Measurements from ENCODE around the gene TGFBI. TPM values are rescaled to one million over a fixed set of nuclear protein-coding genes. Genes with fewer than 3 reads are reported as not detected.
"Not testable (repeated sequence)": the region's sequence is repeated elsewhere in the genome, so short reads cannot be mapped to it uniquely, and the experiment has no call there.

The TGFBI gene
- total and polyA plus RNA-seq, 2 donors = 76.8 to 294 TPM

GRCh38 chr5:136043968-136044610, 15.3 kb downstream of the TGFBI start:
- Histone ChIP-seq H3K9me3 (ENCODE audit: control insufficient read depth in 2 of 2, insufficient read depth in 1 of 2, low read length in 1 of 2) (no peaks in the 10 kb centered on the region), H3K4me3 (ENCODE audit: low read length in 2 of 2) (no peak overlapping the region), H3K27me3 (ENCODE audit: control insufficient read depth in 2 of 2, insufficient read depth in 1 of 2, low read length in 1 of 2) (no peaks in the 10 kb centered on the region), H3K36me3 (ENCODE audit: control insufficient read depth in 2 of 2, insufficient read depth in 2 of 2, low read length in 1 of 2) (no peaks in the 10 kb centered on the region), H3K4me1 (ENCODE audit: control insufficient read depth in 2 of 2, insufficient read depth in 2 of 2, low read length in 2 of 2) (peaks cover 0 to 5% of the 10 kb centered on the region in 2 donors), H3K27ac (ENCODE audit: low read depth in 1 of 2, low read length in 1 of 2) (no peak overlapping the region)
- WGBS = 97% methylated on average over 8 of the region's 8 CpGs
- DNase-seq (ENCODE audit: low read depth in 6 of 9, low spot score in 9 of 9) = no peak

GRCh38 chr5:136045026-136045425, 16.2 kb downstream of the TGFBI start:
- 96% methylated on average over 8 of the region's 8 CpGs for WGBS
- H3K9me3 ChIP-seq (ENCODE audit: control insufficient read depth in 2 of 2, insufficient read depth in 1 of 2, low read length in 1 of 2); H3K27me3 ChIP-seq (ENCODE audit: control insufficient read depth in 2 of 2, insufficient read depth in 1 of 2, low read length in 1 of 2); H3K4me3 ChIP-seq (ENCODE audit: low read length in 2 of 2); DNase-seq (ENCODE audit: low read depth in 6 of 9, low spot score in 9 of 9); H3K4me1 ChIP-seq (ENCODE audit: control insufficient read depth in 2 of 2, insufficient read depth in 2 of 2, low read length in 2 of 2); H3K36me3 ChIP-seq (ENCODE audit: control insufficient read depth in 2 of 2, insufficient read depth in 2 of 2, low read length in 1 of 2); H3K27ac ChIP-seq (ENCODE audit: low read depth in 1 of 2, low read length in 1 of 2): not testable (repeated sequence)

GRCh38 chr5:136046246-136046645, 17.5 kb downstream of the TGFBI start:
- H3K27ac ChIP-seq (ENCODE audit: low read depth in 1 of 2, low read length in 1 of 2) = no peak overlapping the region
- H3K4me1 ChIP-seq (ENCODE audit: control insufficient read depth in 2 of 2, insufficient read depth in 2 of 2, low read length in 2 of 2) = peaks cover 0 to 5% of the 10 kb centered on the region in 2 donors
- no peaks in the 10 kb centered on the region for H3K27me3 ChIP-seq (ENCODE audit: control insufficient read depth in 2 of 2, insufficient read depth in 1 of 2, low read length in 1 of 2)
- DNase-seq (ENCODE audit: low read depth in 6 of 9, low spot score in 9 of 9) = no peak
- H3K4me3 ChIP-seq (ENCODE audit: low read length in 2 of 2) = no peak overlapping the region
- H3K9me3 ChIP-seq (ENCODE audit: control insufficient read depth in 2 of 2, insufficient read depth in 1 of 2, low read length in 1 of 2) = no peaks in the 10 kb centered on the region
- no peaks in the 10 kb centered on the region for H3K36me3 ChIP-seq (ENCODE audit: control insufficient read depth in 2 of 2, insufficient read depth in 2 of 2, low read length in 1 of 2)
- WGBS = 84% methylated on average over 12 of the region's 12 CpGs

- no peak overlapping the region for H3K27ac ChIP-seq (ENCODE audit: low read depth in 1 of 2, low read length in 1 of 2)
- H3K4me1 ChIP-seq (ENCODE audit: control insufficient read depth in 2 of 2, insufficient read depth in 2 of 2, low read length in 2 of 2) = peaks cover 0 to 2% of the 10 kb centered on the region in 2 donors
- H3K9me3 ChIP-seq (ENCODE audit: control insufficient read depth in 2 of 2, insufficient read depth in 1 of 2, low read length in 1 of 2) = no peaks in the 10 kb centered on the region
- WGBS = 82% methylated on average over 8 of the region's 8 CpGs
- no peaks in the 10 kb centered on the region for H3K27me3 ChIP-seq (ENCODE audit: control insufficient read depth in 2 of 2, insufficient read depth in 1 of 2, low read length in 1 of 2)
- H3K36me3 ChIP-seq (ENCODE audit: control insufficient read depth in 2 of 2, insufficient read depth in 2 of 2, low read length in 1 of 2) = no peaks in the 10 kb centered on the region
- no peak overlapping the region for H3K4me3 ChIP-seq (ENCODE audit: low read length in 2 of 2)
- DNase-seq (ENCODE audit: low read depth in 6 of 9, low spot score in 9 of 9) = no peak
These were observed 19.1 kb downstream of the TGFBI start for GRCh38 chr5:136047858-136048257.

GRCh38 chr5:136048966-136049365, 20.2 kb downstream of the TGFBI start:
- 94% methylated on average over 6 of the region's 6 CpGs for WGBS

GRCh38 chr5:136051486-136052220, 22.9 kb downstream of the TGFBI start:
- no peak overlapping the region for H3K27ac ChIP-seq (ENCODE audit: low read depth in 1 of 2, low read length in 1 of 2)
- H3K27me3 ChIP-seq (ENCODE audit: control insufficient read depth in 2 of 2, insufficient read depth in 1 of 2, low read length in 1 of 2) = no peaks in the 10 kb centered on the region
- H3K36me3 ChIP-seq (ENCODE audit: control insufficient read depth in 2 of 2, insufficient read depth in 2 of 2, low read length in 1 of 2) = no peaks in the 10 kb centered on the region
- no peaks in the 10 kb centered on the region for H3K4me1 ChIP-seq (ENCODE audit: control insufficient read depth in 2 of 2, insufficient read depth in 2 of 2, low read length in 2 of 2)
- DNase-seq (ENCODE audit: low read depth in 6 of 9, low spot score in 9 of 9) = no peak
- no peaks in the 10 kb centered on the region for H3K9me3 ChIP-seq (ENCODE audit: control insufficient read depth in 2 of 2, insufficient read depth in 1 of 2, low read length in 1 of 2)
- H3K4me3 ChIP-seq (ENCODE audit: low read length in 2 of 2) = no peak overlapping the region
- WGBS = 87% methylated on average over 12 of the region's 12 CpGs

More at GRCh38 chr5:136048966-136049365, 20.2 kb downstream of the TGFBI start:
- H3K4me3 ChIP-seq (ENCODE audit: low read length in 2 of 2) = no peak overlapping the region
- H3K36me3 ChIP-seq (ENCODE audit: control insufficient read depth in 2 of 2, insufficient read depth in 2 of 2, low read length in 1 of 2) = no peaks in the 10 kb centered on the region
- no peak for DNase-seq (ENCODE audit: low read depth in 6 of 9, low spot score in 9 of 9)
- no peak overlapping the region for H3K27ac ChIP-seq (ENCODE audit: low read depth in 1 of 2, low read length in 1 of 2)
- no peaks in the 10 kb centered on the region for H3K9me3 ChIP-seq (ENCODE audit: control insufficient read depth in 2 of 2, insufficient read depth in 1 of 2, low read length in 1 of 2)
- no peaks in the 10 kb centered on the region for H3K4me1 ChIP-seq (ENCODE audit: control insufficient read depth in 2 of 2, insufficient read depth in 2 of 2, low read length in 2 of 2)
- H3K27me3 ChIP-seq (ENCODE audit: control insufficient read depth in 2 of 2, insufficient read depth in 1 of 2, low read length in 1 of 2) = no peaks in the 10 kb centered on the region

- H3K9me3 ChIP-seq (ENCODE audit: control insufficient read depth in 2 of 2, insufficient read depth in 1 of 2, low read length in 1 of 2) = no peaks in the 10 kb centered on the region
- DNase-seq (ENCODE audit: low read depth in 6 of 9, low spot score in 9 of 9) = no peak
- H3K27me3 ChIP-seq (ENCODE audit: control insufficient read depth in 2 of 2, insufficient read depth in 1 of 2, low read length in 1 of 2) = no peaks in the 10 kb centered on the region
- no peak overlapping the region for H3K4me3 ChIP-seq (ENCODE audit: low read length in 2 of 2)
- no peaks in the 10 kb centered on the region for H3K4me1 ChIP-seq (ENCODE audit: control insufficient read depth in 2 of 2, insufficient read depth in 2 of 2, low read length in 2 of 2)
- H3K36me3 ChIP-seq (ENCODE audit: control insufficient read depth in 2 of 2, insufficient read depth in 2 of 2, low read length in 1 of 2) = no peaks in the 10 kb centered on the region
- no peak overlapping the region for H3K27ac ChIP-seq (ENCODE audit: low read depth in 1 of 2, low read length in 1 of 2)
- WGBS = 94% methylated on average over 13 of the region's 13 CpGs
These were observed 24.0 kb downstream of the TGFBI start for GRCh38 chr5:136052692-136053335.

- Histone ChIP-seq H3K27me3 (ENCODE audit: control insufficient read depth in 2 of 2, insufficient read depth in 1 of 2, low read length in 1 of 2) (no peaks in the 10 kb centered on the region), H3K4me1 (ENCODE audit: control insufficient read depth in 2 of 2, insufficient read depth in 2 of 2, low read length in 2 of 2) (no peaks in the 10 kb centered on the region), H3K27ac (ENCODE audit: low read depth in 1 of 2, low read length in 1 of 2) (no peak overlapping the region), H3K36me3 (ENCODE audit: control insufficient read depth in 2 of 2, insufficient read depth in 2 of 2, low read length in 1 of 2) (no peaks in the 10 kb centered on the region), H3K4me3 (ENCODE audit: low read length in 2 of 2) (no peak overlapping the region), H3K9me3 (ENCODE audit: control insufficient read depth in 2 of 2, insufficient read depth in 1 of 2, low read length in 1 of 2) (no peaks in the 10 kb centered on the region)
- no peak for DNase-seq (ENCODE audit: low read depth in 6 of 9, low spot score in 9 of 9)
- 96% methylated on average over 6 of the region's 6 CpGs for WGBS
These were observed 24.8 kb downstream of the TGFBI start for GRCh38 chr5:136053336-136054141.
